ENCODE data around the gene TMEM39B.
"Not testable (repeated sequence)": the region's sequence is repeated elsewhere in the genome, so short reads cannot be mapped to it uniquely, and the experiment has no call there.

TMEM39B gene

DNA sequence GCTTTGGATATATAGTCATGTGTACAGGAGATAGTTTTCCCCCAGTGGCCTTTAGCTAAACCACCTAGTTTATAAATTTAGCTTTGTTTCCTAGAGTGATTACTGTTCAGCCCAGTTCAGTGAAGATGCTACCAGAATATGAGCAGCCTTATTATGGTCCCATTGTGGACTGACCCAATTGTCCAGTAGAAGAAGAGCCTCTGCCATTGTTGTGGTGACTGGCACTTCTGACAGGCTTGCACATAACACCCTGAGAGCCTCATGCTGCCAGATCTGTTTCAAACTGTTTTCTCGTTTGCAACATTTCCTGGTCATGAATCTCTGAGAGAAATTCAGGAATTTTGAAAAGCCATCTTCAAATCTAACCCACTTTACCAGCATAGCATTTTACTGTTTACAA lies 55.7 kb downstream of the TMEM39B start:
- Mint-ChIP-seq H3K4me3 (no peak overlapping the region), H3K27me3 (ENCODE audit: low read depth, poor library complexity) (no peaks in the 10 kb centered on the region), H3K9me3 (no peaks in the 10 kb centered on the region), H3K27ac (no peak overlapping the region), H3K36me3 (ENCODE audit: low read depth) (peaks cover 23% of the 10 kb centered on the region), H3K4me1 (peaks cover 10% of the 10 kb centered on the region)
- TF ChIP-seq, protein P1, sequence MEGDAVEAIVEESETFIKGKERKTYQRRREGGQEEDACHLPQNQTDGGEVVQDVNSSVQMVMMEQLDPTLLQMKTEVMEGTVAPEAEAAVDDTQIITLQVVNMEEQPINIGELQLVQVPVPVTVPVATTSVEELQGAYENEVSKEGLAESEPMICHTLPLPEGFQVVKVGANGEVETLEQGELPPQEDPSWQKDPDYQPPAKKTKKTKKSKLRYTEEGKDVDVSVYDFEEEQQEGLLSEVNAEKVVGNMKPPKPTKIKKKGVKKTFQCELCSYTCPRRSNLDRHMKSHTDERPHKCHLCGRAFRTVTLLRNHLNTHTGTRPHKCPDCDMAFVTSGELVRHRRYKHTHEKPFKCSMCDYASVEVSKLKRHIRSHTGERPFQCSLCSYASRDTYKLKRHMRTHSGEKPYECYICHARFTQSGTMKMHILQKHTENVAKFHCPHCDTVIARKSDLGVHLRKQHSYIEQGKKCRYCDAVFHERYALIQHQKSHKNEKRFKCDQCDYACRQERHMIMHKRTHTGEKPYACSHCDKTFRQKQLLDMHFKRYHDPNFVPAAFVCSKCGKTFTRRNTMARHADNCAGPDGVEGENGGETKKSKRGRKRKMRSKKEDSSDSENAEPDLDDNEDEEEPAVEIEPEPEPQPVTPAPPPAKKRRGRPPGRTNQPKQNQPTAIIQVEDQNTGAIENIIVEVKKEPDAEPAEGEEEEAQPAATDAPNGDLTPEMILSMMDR (IDR thresholded peaks at IDR 0.05): no peak
- DNase-seq: no peak

DNA sequence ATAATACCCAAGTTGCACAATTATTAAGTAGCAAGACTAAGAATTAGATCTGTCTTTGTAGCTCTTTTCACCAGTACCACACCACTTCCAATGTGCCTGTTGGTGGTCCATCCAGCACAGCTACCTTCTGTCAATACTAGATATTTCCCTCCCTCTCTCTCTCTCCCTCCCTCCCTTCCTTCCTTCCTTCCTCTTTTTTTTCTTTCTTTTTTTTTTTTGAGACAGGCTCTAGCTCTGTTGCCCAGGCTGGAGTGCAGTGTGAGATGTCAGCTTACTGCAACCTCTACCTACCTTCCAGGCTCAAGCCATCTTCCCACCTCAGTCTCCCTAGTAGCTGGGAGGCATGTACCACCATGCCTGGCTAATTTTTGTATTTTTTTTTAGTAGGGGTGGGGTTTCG lies 56.2 kb downstream of the TMEM39B start:
- H3K4me1 Mint-ChIP-seq: peaks cover 10% of the 10 kb centered on the region
- TF ChIP-seq, protein P1 (IDR thresholded peaks at IDR 0.05): no peak
- peak overlapping the region; percentile 94 for H3K27ac Mint-ChIP-seq
- no peaks in the 10 kb centered on the region for H3K9me3 Mint-ChIP-seq
- H3K27me3 Mint-ChIP-seq (ENCODE audit: low read depth, poor library complexity): no peaks in the 10 kb centered on the region
- no peak overlapping the region for H3K4me3 Mint-ChIP-seq
- H3K36me3 Mint-ChIP-seq (ENCODE audit: low read depth): peaks cover 26% of the 10 kb centered on the region
- DNase-seq: no peak

DNA sequence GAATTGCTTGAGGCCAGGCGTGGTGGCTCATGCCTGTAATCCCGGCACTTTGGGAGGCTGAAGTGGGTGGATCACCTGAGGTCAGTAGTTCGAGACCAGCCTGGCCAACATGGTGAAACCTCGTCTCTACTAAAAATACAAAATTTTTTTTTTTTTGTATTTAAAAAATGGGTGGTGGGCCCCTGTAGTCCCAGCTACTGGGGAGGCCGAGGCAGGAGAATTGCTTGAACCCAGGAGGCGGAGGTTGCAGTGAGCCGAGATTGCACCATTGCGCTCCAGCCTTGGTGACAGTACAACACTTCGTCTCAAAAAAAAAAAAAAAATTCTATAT lies 61.2 kb downstream of the TMEM39B start:
- not testable (repeated sequence) for H3K27ac Mint-ChIP-seq; H3K27me3 Mint-ChIP-seq (ENCODE audit: low read depth, poor library complexity); H3K4me3 Mint-ChIP-seq; H3K9me3 Mint-ChIP-seq; DNase-seq; H3K4me1 Mint-ChIP-seq
- peaks cover 55% of the 10 kb centered on the region for H3K36me3 Mint-ChIP-seq (ENCODE audit: low read depth)

DNA sequence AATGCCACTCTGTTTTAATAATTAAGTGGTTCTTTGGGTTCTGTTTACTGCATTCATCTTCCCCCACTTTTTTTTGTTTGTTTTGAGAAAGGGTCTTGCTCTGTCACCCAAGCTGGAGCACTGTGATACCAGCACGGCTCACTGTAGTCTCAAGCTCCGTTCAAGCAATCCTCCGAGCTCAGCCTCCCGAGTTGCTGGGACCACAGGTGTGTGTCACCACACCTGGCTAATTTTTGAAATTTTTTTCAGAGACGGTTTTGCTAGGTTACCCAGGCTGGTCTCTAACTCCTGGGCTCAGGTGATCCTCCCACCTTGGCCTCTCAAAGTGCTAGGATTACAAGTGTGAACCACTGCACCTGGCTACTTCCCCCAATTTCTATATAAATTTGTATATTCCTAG lies 64.4 kb downstream of the TMEM39B start:
- Mint-ChIP-seq H3K9me3 (no peaks in the 10 kb centered on the region), H3K4me1 (no peaks in the 10 kb centered on the region), H3K27me3 (ENCODE audit: low read depth, poor library complexity) (no peaks in the 10 kb centered on the region), H3K36me3 (ENCODE audit: low read depth) (peaks cover 36% of the 10 kb centered on the region), H3K4me3 (no peak overlapping the region), H3K27ac (no peak overlapping the region)
- TF ChIP-seq, protein P1 (IDR thresholded peaks at IDR 0.05): no peak
- DNase-seq: no peak

DNA sequence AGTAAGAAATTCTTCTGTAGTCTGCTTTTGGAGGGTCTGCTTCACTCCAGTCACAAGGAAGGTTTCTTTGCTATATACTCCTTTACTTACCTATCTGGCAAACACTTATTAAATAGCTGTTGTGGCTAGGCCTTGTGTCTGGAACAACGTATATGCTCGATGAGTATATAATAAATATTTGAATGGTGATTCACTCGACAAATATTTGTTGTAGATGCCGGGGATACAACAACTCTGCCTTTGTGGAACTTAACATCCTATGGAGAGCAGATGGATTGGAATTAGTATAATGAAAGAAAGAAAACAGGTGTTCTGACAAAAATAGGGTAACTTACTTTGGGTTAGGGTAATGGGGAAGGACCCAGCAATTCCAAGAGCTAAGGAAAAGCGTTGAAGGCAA lies 66.2 kb downstream of the TMEM39B start:
- no peak for DNase-seq
- Mint-ChIP-seq H3K27me3 (ENCODE audit: low read depth, poor library complexity) (no peaks in the 10 kb centered on the region), H3K36me3 (ENCODE audit: low read depth) (peaks cover 33% of the 10 kb centered on the region), H3K4me3 (no peak overlapping the region), H3K27ac (peak overlapping the region; percentile 30), H3K4me1 (peaks cover 4% of the 10 kb centered on the region), H3K9me3 (no peaks in the 10 kb centered on the region)
- TF ChIP-seq, protein P1 (IDR thresholded peaks at IDR 0.05): no peak

DNA sequence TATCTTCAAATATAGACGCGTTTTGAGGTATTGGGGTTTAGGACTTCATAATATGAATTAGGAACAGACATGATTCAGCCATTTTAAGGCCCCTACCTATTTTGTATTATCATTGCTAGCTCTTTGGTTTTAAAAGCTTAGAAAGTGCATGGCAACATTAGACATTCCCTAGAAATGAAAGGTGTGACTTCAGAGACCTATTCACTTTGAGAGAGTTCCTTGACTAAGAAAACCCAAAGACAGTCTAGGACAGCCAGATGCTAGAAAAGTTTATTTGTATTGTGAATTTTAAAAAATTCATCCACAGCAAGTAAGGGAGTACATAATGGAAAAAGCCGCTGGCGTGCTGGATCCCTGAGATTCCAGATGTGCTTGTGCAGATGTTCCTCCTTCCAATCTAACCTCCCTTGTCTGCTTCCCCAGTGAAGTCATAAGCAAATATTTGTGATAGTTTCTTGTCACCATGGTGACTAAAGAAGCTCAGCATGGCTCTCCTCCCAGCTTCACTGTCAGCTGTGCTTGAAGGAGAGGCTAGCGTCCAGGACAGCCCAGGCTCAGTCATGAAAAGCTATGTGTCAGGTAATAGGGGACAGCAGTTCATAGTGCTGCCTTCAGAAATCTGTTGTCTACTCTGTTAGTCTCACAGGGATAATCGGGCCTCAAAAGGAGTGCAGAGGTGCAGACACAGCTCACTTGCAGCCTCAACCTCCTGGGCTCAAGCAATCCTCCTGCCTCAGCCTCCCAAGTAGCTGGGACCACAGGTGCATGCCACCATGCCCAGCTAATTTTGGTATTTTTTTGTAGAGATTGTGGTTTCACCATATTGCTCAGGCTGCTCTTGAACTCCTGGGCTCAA lies 69.9 kb downstream of the TMEM39B start:
- Mint-ChIP-seq H3K27ac (peak overlapping the region; percentile 79), H3K36me3 (ENCODE audit: low read depth) (peaks cover 37% of the 10 kb centered on the region), H3K4me1 (peaks cover 4% of the 10 kb centered on the region), H3K9me3 (peaks cover 25% of the 10 kb centered on the region), H3K27me3 (ENCODE audit: low read depth, poor library complexity) (no peaks in the 10 kb centered on the region), H3K4me3 (no peak overlapping the region)
- TF ChIP-seq, protein P1 (IDR thresholded peaks at IDR 0.05): no peak
- DNase-seq: no peak

DNA sequence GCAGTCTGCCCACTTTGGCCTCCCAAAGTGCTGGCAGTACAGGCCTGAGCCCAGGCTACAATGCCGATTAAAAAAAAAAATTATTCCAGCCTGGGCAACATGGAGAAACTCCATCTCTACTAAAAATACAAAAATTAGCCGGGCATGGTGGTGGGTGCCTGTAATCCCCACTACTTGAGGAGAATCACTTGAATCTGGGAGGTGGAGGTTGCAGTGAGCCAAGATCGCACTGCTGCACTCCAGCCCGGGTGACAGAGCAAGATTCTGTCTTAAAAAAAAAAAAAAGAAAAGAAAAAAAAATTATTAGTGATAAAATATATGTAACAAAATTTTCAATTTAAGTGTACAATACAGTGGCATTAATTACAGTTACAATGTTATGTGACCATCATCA lies 70.6 kb downstream of the TMEM39B start:
- not testable (repeated sequence) for H3K27ac Mint-ChIP-seq; DNase-seq; H3K4me1 Mint-ChIP-seq; H3K27me3 Mint-ChIP-seq (ENCODE audit: low read depth, poor library complexity); H3K4me3 Mint-ChIP-seq
- peaks cover 39% of the 10 kb centered on the region for H3K36me3 Mint-ChIP-seq (ENCODE audit: low read depth)
- peaks cover 31% of the 10 kb centered on the region for H3K9me3 Mint-ChIP-seq
